Myocyte (in vitro differentiated cells): ENCODE measurements around the gene ZFP91. TPM values are rescaled to one million over a fixed set of nuclear protein-coding genes. Genes with fewer than 3 reads are reported as not detected.

Experiments used
- DNase-seq: peaks from one replicate; pipeline ENCODE4 v3.0.0-alpha.2; 2012; ENCODE audit warnings: low read depth
- total RNA-seq: library from RNA; depleted of rRNA; stranded (reverse); fragments of >200 nt; gene quantifications from 2 replicates; pipeline ENCODE4 v1.2.3, GENCODE V29; 2014

ZFP91 gene
- total RNA-seq, 1 donor from 2014 or later = 92.5 TPM

DNA sequence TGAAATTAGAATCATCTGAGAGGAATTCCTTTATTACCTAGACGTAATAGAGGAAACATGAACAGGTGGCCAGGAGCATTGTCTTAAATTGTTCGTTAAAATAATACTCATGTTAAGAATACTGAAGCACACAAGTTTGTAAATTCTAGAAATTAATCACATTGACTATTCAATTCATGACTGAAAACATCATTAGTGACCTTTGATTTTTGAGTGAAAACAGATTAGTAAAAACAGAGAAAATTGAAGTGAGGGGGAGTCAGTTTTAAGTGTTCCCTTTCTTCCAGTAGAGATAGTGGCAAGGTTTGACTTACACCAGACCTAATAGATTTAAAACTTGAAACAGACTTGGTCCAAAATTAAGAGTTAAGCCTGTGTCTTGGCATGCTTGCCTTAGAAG is 1.4 kb downstream of the ZFP91 start:
- DNase-seq = peak; percentile 8

DNA sequence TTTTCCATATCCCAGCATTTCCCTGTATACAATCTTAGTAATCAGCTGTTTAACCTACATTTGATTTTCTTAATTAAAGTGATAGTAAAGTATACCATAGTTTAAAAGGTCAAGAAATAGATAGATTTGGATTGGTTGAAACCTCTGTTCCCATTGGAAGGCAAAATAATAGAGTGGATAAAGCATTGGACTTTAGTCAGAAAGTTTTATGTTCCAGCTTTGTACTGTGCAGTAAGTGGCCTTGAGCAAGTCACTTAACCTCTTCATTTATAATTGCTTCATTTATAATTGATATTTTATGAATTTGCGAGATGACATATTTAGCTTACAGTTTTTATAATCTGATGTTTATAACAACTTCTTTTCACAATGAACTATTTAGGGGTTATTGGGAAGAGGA is 3.6 kb downstream of the ZFP91 start:
- DNase-seq = no peak

GRCh38 chr11:58586998-58587397 is 8.1 kb downstream of the ZFP91 start:
- DNase-seq = no peak

- DNase-seq = no peak
Measured at GRCh38 chr11:58591659-58592058, 12.8 kb downstream of the ZFP91 start.

- no peak for DNase-seq
Measured at GRCh38 chr11:58592760-58593472, 14.1 kb downstream of the ZFP91 start.

DNA sequence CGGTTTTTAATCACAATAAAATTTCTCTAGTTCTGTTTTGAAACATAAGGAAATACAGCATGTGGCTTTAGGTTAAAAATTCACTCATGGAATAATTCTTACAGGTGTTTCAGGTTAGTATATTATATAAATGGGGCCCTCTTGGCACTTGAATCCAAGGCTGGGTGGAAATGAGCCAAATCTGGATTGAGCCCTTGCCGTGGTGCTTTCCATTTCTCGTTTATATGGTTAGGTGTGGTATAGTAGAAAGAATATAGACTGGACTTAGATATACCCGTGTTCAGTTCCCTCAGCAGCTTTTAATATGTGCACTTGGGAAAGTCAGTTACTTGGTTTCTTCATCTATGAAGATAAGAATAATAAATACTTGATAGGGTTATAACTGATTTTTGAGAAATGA is 16.0 kb downstream of the ZFP91 start:
- DNase-seq = no peak

- no peak for DNase-seq
Measured at GRCh38 chr11:58596621-58597020, 17.8 kb downstream of the ZFP91 start.

GRCh38 chr11:58597486-58598144 is 18.8 kb downstream of the ZFP91 start:
- no peak for DNase-seq

DNA sequence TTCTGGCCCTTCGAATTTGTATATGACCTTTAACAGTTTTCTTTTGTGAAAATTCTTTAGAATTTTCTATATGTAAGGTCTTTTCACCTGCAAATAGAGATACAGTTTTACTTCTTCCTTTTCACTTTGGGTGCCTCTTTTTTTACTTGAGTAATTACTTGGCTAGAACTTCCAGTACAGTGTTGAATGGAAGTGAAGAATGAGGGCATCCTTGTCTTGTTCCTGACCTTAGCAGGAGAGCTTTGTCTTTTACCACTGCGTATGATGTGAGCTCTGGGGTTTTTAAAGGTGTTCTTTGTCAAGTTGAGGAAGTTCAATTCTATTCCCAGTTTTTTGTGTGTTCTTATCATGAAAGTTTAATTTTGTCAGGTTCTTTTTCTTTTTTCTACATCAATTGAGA is 21.6 kb downstream of the ZFP91 start:
- DNase-seq = no peak

DNA sequence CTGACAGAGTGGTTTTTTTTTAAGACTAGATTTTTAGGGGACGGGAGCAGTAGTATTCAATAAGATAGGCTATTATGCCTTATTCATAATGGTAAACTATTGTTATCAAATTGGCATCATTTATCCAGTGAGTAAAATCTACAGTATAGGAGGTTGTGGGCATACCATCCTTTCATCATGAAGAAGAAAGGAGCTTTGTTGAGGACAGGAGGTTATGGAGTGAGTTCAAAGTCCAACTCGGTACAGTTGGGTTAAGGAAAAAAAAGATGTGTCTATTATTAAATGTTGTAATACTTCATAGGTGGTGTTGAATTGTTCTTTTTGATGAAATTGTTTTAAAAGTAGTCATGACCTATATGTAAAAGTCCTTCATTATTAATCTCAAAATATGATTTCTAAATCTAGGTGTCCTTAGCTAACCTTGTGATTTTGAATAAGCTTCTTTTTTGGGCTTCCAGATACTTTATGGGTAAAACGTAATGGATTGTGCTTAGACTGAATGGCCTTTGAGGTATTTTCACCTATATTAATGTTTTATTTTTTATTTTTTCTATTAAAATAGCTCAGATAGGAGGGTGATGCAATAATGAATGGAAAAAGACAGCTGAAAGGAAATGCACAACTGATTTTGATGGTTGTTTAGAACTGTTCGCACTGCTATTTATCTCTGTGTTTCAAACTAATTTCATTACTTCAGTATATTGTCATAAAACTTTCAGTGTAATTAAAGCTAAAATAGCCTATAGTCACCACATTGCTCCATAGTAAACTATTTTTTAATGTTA is 28.3 kb downstream of the ZFP91 start:
- no peak for DNase-seq

DNA sequence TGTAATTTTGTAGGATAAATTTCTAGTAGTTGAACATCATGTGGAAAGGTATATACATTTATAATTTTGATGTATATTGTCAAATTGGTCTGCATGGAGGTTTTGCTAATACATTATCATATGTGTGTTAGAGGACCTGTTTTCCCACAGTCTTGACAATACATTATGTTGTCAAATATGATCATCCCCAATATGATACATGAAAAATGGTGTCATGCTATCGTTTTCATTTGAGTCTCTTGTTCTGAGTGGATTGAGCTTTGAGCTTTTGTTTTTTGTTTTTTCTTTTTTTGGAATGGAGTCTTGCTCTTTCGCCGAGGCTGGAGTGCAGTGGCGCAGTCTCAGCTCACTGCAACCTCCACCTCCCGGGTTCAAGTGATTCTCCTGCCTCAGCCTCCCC is 29.5 kb downstream of the ZFP91 start:
- DNase-seq = no peak

GRCh38 chr11:58609723-58610122 is 30.9 kb downstream of the ZFP91 start:
- no peak for DNase-seq

DNA sequence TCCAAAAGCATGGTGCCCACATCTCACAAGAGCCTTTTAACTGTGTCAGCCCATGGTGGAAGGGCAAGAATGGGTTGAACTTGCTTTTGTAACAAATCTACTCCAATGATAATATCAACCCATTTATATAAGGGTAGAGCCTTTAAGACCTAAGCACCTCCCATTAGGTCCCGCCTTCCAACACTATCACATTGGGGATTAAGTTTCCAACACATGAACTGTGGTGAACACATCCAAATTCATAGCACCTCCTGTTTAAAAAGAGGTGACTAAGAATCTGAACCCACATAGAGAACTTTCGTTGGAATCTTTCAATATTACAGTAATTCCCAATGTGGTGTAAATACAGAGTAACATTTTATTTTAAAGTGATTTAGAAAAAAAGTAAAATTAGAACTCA is 34.4 kb downstream of the ZFP91 start:
- DNase-seq = no peak

- DNase-seq = no peak
Measured at GRCh38 chr11:58615559-58615958, 36.7 kb downstream of the ZFP91 start.

GRCh38 chr11:58616594-58616993 is 37.7 kb downstream of the ZFP91 start:
- DNase-seq = peak; percentile 90

DNA sequence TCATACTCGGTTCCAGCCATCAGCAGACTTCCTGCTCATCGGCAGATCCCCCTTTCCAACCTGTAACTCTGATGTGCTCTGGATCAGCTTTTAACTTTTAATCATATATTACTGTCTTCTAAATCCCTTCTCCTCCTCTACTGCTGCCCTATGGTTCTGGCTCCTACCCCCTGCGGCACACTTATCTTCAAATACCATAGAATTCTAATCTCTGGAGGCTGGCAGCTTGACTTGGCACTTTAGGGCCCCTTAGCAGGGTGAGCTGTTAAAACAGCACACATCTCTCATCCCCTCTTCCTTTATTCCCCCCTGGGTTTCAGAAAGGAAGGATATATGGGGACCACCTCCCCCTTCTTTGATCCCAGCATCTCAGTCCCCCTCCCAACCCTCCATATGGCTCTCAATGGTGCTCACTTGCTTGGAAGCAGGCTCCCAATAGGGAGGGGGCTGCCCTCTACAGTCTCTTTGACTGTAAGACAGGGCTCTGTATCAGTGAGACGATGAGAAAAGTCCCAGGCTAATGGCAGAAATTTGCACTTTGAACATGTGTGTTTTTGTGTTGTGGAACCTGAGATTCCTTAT is 39.2 kb downstream of the ZFP91 start:
- no peak for DNase-seq

DNA sequence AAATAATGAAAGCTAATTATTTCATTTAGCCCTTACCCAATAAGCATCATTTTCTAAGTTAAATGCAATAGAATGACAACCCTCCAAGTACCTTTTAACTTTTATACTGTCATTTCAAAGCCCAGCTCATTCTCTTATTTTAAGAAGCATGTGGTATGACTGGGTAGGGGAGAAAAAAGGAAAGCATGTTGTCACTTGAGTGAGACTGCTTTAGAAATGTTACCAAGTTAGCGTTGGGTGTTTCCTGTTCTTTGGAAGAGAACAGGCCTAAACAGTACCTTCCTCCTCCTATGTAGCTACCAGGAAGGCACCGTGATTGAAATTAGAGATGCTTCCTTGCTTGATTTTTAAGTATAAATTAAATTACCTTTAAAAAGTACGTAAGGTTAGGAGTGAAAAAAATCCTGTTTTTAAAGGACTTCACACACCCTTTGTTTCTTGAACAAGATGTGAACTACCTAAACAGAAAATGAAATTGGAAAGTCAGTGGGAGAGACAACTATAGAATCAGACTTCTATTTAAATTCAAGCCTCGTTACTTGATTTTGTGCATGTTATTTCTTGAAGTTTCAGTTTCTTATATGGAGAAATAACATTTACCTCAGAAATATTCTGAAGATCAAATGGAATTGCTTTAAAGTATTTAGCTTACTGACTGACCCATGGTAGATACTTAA is 42.9 kb downstream of the ZFP91 start:
- DNase-seq = no peak

DNA sequence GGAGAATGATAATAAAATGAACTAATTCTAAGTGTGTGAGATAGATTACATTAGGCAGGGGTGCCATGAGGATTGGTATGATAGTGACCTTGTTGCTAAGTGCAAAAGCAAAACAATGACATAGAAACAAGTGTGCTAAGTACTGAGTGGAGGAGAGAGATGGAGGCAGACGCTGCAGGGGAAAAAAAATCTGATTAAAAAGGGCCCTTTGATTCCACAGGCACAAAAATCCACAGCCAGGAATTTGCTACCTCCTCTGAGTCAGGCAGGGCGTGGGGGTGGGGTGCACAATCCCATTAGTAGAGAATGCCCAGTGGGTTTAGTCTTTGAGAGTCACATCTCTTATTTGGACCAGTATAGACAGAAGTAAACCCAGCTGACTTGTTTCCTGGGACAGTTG is 43.5 kb downstream of the ZFP91 start, which contains the start of gene CNTF:
Gene CNTF (plus strand): TSS at position 322 of the 400 bp plus-strand sequence. CDS start 88 bp downstream, outside the sequence.
- peak; percentile 37 for DNase-seq

DNA sequence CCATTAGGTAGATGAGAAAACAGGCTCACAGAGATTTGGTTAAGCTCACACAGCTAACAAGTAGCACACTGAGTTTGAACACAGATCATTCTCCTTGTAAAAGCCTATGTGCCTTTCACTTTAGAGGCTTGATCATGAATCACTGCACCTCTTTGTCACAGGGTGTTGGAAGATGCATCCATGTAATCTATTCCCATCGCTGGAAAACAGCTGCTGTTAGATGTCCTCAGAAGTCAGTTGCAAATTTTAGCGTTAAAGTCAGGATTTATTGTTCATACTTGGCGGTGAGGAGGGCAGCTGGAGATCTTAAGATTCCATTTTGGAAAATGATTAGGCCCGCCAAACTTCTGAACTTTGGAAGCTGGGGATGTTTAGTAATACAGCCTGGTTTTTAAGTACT is 46.2 kb downstream of the ZFP91 start:
- DNase-seq = peak; percentile 86

- peak; percentile 63 for DNase-seq
Measured at GRCh38 chr11:58625826-58626460, 47.1 kb downstream of the ZFP91 start.
